RWPE1 (cell line): Measurements from ENCODE around the gene GPSM1.
A peak's percentile ranks its signal among the peaks of the same experiment; 100 is the strongest.

Experiments used
- CTCF ChIA-PET: fragments of 350-600 bp; sonication (Branson Sonifier 250); formaldehyde crosslinking; extraction: SDS; loops from one replicate; lab custom pipeline; 2021; lab: Yijun Ruan, JAX
- POLR2A ChIA-PET: fragments of 400-600 bp; formaldehyde crosslinking; extraction: SDS; loops from one replicate; lab custom pipeline; 2020; ENCODE audit warnings: antibody characterized with exemption; ENCODE audit not compliant: low non-redundant PET; lab: Yijun Ruan, JAX
- DNase-seq: peaks from one replicate; pipeline ENCODE4 v3.0.0; 2012; ENCODE audit warnings: low spot score
- H3K27ac ChIP-seq: fragments of 450-650 bp; 2 replicates; pipeline ENCODE4 v1.5.1; 2017
- TF ChIP-seq, protein P1 (sequence below): fragments of 450-650 bp; conservative IDR thresholded peaks from 2 replicates; pipeline ENCODE4 v1.5.1; 2017; ENCODE audit warnings: low read depth, mild to moderate bottlenecking

GPSM1 gene, protein sequence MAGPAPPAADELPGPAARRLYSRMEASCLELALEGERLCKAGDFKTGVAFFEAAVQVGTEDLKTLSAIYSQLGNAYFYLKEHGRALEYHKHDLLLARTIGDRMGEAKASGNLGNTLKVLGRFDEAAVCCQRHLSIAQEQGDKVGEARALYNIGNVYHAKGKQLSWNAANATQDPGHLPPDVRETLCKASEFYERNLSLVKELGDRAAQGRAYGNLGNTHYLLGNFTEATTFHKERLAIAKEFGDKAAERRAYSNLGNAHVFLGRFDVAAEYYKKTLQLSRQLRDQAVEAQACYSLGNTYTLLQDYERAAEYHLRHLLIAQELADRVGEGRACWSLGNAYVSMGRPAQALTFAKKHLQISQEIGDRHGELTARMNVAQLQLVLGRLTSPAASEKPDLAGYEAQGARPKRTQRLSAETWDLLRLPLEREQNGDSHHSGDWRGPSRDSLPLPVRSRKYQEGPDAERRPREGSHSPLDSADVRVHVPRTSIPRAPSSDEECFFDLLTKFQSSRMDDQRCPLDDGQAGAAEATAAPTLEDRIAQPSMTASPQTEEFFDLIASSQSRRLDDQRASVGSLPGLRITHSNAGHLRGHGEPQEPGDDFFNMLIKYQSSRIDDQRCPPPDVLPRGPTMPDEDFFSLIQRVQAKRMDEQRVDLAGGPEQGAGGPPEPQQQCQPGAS

DNA sequence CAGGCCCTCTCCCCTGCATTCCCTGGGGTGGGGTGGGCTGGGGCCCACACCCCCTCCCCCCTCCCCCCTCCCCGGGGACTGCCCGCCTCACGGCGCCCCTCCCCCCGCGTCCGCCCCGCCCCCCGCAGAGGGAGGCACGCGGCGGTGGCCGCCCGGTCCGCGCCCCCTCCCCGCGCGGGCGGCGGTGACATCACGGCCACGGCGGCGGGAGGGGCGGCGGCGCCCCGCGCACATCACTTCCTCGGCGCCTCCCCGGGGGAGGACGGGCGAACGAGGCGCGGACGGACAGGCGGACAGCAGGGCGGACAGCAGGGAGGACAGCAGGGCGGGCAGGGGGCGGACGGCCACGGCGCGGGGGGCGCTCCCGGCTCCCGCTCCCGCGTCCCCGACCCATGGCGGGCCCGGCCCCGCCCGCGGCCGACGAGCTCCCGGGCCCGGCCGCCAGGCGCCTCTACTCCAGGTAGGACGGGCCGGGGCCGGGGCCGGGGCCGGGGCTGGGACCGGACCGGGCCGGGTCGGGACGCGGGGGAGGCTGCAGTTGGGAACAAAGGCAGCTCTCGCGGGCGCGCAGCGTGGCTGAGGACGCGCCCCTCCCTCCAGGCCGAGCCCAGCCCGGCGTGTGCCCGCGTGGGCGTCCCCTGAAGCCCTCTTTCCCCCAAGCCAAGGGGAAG is at the start of gene GPSM1:
TSS of gene GPSM1 (plus strand) at position 236 of the 671 bp plus-strand sequence. CDS start at position 393, 157 bp downstream.
- DNase-seq: peak; percentile 71

DNA sequence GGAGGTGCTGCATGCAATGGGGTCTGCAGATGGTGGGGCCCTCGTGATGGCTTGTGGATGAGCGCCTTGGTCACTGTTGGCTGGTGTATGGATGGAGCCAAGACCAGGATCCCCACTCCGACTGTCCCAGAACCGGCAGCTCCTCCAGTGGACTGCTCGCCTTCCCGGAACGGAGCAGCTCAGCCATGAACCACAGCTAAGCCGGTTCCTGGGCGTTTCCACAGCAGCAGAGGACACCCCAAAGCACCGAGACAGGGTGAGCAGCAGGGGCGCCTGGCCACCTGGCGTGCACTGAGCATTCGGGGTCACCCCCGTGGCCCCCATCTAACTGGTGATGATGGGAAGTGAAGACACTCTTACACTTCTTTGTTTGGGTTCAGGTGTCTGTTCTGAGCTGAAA is 49.6 kb upstream of the GPSM1 start:
- CTCF ChIA-PET: interaction anchor here (0.7 kb wide), 2 partner anchors 15 to 126 kb away, joined by 3 read pairs; no protein-coding TSS in a partner anchor
- TF ChIP-seq, protein P1, sequence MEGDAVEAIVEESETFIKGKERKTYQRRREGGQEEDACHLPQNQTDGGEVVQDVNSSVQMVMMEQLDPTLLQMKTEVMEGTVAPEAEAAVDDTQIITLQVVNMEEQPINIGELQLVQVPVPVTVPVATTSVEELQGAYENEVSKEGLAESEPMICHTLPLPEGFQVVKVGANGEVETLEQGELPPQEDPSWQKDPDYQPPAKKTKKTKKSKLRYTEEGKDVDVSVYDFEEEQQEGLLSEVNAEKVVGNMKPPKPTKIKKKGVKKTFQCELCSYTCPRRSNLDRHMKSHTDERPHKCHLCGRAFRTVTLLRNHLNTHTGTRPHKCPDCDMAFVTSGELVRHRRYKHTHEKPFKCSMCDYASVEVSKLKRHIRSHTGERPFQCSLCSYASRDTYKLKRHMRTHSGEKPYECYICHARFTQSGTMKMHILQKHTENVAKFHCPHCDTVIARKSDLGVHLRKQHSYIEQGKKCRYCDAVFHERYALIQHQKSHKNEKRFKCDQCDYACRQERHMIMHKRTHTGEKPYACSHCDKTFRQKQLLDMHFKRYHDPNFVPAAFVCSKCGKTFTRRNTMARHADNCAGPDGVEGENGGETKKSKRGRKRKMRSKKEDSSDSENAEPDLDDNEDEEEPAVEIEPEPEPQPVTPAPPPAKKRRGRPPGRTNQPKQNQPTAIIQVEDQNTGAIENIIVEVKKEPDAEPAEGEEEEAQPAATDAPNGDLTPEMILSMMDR: no peak
- POLR2A ChIA-PET: no interaction called here
- no peak for DNase-seq
- H3K27ac ChIP-seq: no peak overlapping the region

More for the DNA sequence above, at the start of gene GPSM1:
- CTCF ChIA-PET: interaction anchor here (1.8 kb wide), 1 partner anchor 14 kb away, joined by 6 read pairs; no protein-coding TSS in a partner anchor
- peak within 1 kb of the TSS; percentile 41 for H3K27ac ChIP-seq
- POLR2A ChIA-PET: no interaction called here
- TF ChIP-seq, protein P1: no peak

DNA sequence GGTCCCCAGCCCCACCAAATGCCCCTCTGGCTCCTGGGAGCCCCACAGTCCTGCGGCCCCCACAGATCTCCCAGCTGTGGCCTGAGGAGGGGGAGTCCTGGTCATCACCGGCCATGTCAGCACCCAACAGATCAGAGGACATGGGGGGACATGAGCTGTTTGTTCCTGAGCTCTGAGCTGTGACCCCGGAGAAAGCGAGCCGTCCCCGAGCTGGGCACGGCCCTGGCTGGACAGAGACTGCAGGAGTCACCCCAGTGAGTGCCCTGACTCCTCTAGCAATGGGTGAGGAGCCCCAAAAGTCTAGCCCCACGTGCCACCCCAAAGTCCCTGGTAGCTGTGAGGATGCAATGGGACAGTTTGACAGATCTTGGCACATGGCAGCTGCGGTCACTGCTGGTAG is 49.1 kb upstream of the GPSM1 start:
- ChIA-PET POLR2A (no interaction called here), CTCF (interaction anchor here (0.7 kb wide), 1 partner anchor 50 kb away, joined by 4 read pairs; no protein-coding TSS in a partner anchor)
- H3K27ac ChIP-seq: no peak overlapping the region
- DNase-seq: no peak
- TF ChIP-seq, protein P1: no peak

DNA sequence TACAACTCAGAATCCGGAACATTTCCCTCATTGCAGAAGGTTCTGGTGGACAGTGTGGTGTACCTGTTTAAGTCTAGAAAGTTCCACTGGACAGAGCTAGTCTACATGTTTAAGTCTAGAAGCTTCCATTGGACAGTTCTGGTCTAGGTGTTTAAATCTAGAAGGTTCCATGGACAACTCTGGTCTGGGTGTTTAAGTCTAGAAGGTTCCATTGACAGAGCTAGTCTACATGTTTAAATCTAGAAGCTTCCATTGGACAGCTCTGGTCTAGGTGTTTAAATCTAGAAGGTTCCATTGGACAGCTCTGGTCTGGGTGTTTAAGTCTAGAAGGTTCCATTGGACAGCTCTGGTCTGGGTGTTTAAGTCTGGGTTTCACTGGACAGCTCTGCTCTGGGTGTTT is 48.4 kb upstream of the GPSM1 start:
- TF ChIP-seq, protein P1: no peak
- ChIA-PET CTCF (no interaction called here), POLR2A (no interaction called here)
- DNase-seq: no peak
- no peak overlapping the region for H3K27ac ChIP-seq

DNA sequence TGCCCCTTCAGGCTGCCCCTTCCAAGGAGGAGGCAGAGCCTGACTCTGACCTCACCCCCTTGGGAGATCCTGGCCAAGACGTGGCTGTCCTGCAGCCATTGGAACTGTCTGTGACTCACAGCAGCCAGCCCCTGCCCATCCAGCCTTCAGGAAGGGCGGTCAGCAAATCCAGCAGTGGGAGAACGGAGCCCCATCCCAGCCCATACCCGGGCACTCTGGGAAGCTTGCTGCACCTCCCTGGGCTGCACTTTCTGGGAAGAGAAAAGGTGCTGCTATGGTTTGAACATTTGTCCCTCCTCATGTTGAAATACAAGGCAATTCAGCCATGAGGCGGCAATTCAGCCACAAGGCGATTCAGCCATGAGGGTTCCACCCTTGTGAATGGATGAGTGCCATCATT is 47.9 kb upstream of the GPSM1 start:
- DNase-seq: no peak
- H3K27ac ChIP-seq: no peak overlapping the region
- TF ChIP-seq, protein P1: no peak
- ChIA-PET CTCF (no interaction called here), POLR2A (no interaction called here)
